HG02642 (cell line): ENCODE data around the gene KLK11.

Source experiments
- ATAC-seq: cut with Tn5 transposase; IDR thresholded peaks from one replicate; pipeline ENCODE4 v1.9.1; 2021; ENCODE audit warnings: mild to moderate bottlenecking; ENCODE audit not compliant: unreplicated experiment, poor library complexity

Gene KLK11, protein sequence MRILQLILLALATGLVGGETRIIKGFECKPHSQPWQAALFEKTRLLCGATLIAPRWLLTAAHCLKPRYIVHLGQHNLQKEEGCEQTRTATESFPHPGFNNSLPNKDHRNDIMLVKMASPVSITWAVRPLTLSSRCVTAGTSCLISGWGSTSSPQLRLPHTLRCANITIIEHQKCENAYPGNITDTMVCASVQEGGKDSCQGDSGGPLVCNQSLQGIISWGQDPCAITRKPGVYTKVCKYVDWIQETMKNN

DNA sequence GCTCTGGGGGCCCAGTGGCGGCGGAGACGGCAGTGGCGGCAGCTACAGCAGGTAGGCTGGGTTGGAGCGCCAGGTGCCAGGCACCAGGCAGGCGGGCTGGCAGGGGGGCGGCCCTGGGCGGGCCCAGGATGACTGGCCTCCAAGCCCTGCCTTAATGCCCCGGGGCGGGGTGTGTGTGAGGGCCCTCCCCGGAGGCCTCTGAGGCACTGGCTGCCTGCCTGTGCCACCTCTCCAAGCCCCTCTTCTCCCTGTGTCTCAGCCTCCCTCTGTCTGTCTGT lies at the start of gene KLK11:
Gene KLK11, minus strand, starts transcription at position 63 of the 278 bp plus-strand sequence. CDS start 985 bp downstream, outside the sequence.
- no peak for ATAC-seq

DNA sequence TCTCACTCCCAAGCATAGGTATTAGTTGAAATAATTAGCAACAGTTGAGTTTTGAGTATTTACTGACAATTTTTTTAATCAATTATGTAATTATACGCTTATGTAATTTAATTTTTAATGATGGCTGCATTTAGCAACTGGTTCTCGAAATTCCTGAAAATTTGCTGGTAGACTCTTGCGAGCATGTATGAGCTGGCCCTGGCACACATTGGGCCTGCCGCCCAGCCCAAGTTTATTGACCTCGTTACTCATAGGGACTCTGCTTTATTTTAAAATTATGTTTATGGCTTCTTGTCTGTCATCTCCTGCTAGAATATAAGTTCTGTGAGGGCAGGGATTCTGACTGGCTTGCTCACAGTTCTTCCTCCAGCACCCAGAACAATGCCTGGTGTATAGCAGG lies 49.6 kb upstream of the KLK11 start:
- ATAC-seq: no peak

DNA sequence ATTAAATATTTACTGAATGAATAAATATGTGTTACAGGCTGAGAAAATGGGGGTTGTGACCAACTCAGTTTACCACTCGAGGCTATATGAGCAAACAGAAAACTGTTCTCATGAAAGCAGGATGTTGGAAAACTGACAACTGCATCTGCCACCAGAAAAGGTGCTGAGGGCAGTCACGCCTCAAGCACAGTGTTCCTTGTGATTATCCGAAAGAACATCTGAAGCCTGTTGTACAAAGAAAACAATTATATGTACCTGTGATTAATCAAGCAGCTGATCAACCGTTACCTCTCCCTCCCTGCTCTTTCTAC lies 44.6 kb upstream of the KLK11 start:
- no peak for ATAC-seq

DNA sequence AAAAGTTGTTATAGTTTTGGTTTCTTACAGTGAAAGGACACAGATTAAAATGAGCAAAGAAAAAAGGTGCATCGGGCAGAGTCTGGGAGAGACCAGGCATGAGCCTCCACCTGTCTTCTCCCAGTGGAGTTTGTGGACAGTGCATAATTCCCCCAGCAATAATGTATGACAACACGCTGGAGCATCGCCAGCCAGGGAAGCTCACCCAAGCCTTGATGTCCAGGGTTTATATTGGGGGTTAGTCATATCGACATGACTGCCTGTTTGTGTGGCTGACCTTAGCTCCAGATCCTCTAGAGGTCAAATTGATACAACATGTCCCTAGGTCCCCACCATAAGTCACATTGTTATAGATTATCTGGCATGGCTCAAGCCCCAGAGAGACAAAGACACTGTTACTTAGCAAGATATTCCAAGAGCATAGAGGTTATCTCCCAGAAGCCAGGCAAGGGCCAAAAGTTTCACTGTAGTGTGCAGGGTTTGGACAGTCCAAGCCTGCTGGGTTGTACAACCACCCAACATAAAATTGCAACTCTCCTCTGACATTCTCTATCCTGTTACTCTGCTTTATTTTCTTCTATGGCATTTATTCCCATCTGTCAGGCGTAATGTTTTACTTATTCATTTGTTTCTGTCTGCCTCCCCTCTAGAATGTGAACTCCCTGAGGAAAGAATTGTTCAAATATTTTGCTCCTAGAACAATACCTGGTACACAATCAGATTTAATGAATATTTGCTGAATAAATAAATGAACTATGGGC lies 44.1 kb upstream of the KLK11 start:
- ATAC-seq: no peak

DNA sequence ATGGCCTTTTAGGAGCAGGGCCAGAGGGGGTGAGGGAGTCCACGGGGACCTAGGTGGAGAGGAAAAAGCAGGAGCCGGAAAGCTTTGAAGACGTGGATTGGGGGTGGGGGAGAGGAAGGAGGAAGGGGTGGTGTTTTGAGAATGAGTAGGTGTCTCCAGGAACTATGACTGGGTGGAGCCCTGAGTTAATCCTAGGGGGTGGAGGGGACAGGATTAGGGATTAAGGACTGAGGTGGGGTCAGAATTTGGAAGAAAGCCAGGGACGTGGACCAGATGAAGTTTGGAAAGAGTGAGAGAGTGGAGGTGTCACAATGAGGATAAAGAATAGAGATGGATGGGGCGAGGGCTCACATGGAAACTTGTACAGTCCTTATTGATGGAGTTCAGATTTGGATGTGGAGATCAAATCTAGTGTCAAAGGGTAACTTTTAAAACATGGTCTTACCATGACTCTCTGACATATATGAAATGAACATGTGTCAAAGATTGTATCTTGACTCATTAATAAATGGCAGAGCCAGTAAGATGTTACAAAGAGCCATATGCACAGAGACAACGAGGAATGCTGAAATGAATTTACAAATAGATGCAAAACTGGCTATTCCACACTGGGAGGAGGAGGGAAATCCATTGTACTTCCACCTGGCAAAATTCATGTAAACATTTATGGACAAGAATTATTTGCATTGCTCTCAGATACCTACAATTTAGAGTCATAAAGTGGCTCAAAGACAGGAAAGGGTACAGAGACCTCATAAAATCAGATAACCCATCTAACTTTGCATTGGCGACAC lies 40.2 kb upstream of the KLK11 start:
- ATAC-seq: no peak

DNA sequence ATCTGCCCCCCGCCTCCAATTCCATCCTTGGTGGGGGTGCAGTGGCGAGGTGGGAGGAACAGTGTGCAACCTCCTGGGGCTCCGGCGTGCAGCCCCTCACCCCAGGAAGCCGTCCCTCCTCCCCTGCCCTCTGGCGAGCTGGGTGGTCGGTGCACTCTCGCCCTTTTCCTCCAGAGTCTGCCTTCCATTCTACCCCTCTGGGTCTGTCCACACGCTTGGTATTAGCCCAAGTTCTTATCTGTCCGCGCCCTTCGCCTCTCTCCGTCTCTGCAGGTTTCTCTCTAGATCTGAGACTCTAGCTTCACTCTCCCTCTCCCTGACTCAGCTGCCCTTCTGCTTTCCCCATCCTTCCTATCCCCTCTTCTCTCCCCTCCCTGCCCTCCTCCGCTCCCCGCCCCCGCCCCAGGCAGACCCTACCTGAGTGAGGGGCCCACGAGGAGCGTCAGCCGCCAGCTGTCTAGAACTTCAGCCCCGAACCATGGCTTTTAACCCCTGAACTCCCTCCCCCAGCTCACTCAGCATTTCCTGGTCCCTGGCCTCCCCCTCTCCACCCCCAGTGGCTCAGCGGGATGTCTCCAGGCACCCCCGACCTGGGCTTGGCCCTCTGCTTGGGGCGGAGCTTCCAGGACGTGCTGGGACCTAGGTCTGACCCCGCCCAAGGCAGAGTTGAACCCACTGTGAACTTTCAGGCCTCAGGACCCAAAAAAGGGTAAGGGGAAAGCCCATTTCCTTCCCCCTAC lies 39.0 kb upstream of the KLK11 start:
- no peak for ATAC-seq

DNA sequence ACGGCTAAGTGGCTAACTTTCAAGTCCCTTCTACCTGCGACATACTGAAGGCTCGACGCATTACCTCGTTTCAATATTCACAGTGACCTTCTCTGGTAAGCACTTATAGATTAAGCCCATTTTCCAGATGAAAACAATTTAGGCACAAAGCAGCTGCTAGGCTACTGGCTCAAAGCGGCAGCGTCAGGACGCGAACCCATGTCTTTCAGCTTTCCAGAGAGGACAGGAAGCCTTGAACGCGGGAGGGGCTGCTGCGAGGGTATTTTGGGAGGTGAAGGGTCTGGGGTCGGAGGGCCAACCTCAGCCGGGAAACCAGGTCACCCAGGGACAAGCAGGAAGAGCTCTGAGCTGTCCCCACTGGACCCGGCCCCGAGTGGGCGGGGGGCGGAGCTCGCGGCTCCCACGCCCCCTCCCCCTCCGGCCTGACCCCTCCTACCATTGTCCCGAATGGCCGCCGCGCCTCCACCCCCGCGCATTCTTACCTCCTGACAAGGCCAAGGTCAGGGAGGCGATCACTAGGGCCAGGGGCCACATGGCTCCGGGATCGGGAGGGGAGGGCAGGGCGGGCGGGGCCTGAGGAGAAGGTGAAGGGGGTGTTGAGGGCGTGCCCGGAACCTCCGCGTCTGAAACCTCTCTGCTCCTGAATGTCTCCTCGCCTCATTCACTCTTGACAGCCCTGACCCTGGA lies 38.3 kb upstream of the KLK11 start, which contains the start of gene KLK13:
Gene KLK13, minus strand, starts transcription at position 559 of the 687 bp plus-strand sequence. Its CDS starts 25 bp downstream, at position 534.
- ATAC-seq: no peak

DNA sequence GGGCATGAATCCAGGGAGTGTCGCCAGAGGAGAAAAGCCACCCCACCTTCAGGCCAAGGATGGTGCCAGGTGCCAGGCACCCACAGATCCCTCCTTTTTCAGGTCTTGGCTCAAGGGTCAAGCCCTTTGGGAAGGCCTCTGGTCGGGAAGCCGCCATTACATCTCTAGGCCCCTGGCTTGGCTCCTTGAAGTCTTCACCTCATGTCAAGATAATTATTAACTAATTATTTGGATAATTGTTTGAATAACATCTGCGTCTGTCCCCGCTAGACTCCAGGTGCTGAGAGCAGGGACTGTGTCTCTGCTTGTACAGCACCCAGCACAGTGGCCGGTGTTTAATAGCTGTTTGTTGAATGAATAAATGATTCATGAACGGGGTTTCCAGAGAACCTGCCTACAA lies 37.2 kb upstream of the KLK11 start:
- no peak for ATAC-seq

DNA sequence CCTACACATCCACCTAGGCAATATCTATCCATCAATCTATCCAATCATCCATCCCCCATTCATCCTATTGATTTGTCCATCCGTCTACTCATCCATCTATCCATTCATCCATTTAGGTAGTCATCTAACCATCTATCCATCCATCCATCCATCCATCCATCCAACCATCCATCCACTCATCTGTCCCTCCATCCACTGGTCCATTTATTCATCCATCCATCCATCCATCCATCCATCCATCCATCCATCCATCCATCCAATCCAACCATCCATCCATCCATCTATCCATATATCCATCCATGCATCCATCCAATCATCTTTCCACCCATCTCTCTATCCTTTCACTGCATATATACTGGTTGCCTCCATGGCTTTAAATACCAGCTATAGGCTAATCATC lies 34.6 kb upstream of the KLK11 start:
- ATAC-seq: no peak

DNA sequence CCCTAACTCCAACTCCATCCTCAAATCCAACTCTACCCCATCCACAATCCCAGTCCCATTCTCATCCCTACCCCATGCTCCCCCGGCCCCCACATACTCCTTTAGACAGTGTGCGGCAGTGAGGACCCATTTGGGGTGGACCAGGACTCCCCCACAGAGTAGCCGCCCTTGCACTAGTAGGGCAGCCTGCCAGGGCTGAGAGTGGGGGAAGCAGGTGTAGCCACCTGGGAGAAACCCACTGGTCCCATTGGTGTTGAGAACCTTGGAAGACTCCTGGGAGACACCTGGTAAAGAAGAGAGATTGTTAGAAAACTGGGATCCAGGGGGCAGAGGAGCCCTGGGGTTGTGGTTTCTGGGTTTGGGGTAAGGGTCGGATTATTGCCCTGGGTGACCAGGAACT lies 33.9 kb upstream of the KLK11 start:
- ATAC-seq: no peak

DNA sequence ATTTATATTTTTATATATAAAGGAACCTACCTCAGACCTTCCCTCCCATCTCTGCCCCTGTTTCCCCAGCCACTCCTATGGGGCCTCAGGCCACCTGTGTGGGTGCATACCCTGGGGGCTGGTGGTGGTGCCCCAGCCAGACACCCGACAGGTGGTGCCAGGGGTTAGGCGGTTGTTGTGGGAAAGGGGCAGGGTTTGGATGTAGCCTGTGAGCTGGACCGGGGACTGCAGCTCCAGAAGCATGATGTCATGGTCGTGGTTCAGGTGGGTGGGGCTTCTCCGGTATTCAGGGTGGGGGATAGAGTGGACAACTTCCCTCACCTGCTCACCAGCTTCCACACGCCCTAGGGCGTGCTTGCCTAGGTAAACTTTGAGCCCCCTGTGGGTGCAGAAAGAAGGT lies 33.3 kb upstream of the KLK11 start:
- ATAC-seq: no peak

DNA sequence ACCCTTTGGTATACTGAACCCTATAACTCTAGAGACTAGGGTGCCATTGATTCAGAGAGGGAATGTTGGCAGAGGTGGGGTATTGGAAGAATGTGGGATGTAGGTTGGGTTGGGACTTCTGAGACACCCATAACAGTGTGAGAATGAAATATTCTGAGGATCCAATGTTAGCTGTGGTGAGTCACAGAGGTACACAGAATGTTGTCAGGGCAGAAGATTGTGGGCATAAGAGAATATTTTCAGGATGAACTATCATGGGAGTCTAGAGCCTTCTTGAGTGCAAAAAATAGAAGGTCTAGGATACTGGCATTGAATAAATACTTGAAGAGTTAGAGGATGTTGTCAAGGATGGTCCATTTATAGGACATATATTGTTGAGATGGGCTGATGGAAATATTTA lies 29.4 kb upstream of the KLK11 start:
- no peak for ATAC-seq

DNA sequence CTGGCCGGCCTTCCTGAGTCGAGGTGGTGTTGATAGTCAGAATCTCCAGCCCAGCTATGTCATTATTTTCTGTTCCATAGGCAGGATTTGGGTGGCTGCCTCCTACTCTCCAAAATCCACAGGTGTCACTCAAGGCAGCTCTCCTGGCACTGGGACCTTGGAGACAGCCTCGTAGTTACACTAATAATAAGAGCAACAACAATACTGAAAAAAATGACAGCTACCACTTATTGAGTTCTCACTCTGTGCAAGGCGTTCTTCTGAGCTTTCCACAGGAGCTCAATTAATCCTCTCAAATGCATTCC lies 20.6 kb upstream of the KLK11 start:
- ATAC-seq: no peak

DNA sequence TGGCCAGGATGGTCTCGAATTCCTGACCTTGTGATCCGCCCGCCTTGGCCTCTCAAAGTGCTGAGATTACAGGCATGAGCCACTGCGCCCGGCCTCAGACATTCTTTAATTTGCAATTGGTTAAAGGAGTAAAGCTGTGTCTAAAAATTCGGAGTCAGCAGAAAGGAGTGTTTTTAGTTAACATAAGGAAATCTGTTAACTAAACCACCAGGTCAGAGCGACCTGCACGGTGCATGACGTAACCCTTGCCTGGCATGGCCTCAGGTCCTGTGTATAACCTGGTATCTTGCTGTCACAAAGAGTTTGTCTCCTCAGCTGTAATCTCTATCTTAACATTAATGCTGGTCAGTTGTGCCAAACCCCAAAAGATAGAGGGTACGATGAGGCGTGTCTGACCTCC lies 17.9 kb upstream of the KLK11 start:
- no peak for ATAC-seq

DNA sequence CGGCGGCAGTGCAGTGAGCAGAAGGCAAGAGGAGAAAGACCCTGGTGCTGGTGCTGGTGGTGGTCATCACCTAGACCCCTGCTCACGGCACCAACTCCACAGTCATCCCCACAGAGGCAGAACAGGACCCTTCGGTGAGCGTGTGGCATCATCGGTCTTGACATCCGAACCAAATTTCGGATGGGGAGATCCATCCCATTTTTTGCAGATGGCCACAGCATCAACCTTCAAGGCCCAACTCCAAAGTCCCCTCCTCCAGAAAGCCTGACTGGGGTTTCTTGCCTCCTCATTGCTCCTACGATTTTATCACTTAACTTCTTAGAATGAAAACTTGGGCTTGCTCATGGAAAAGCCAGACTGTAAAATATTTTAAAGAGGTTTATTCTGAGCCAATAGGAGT lies 17.1 kb upstream of the KLK11 start:
- no peak for ATAC-seq

DNA sequence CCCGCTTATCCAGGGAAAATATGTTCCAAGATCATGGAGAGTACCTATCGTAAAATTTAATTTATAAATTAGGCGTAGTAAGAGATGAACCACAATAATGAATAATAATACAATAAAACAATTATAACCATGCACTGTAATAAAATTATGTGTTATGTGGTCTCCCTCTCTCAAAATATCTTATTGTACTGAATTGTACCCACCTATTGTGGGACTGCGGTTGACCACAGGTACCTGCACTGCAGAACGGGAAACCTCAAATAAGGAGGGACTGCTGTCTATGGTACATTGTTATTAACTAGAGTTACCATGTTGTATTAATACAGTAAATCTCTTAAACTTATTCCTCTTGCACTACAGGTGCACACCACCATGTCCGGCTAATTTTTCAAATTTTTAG lies 13.7 kb upstream of the KLK11 start:
- ATAC-seq: no peak

DNA sequence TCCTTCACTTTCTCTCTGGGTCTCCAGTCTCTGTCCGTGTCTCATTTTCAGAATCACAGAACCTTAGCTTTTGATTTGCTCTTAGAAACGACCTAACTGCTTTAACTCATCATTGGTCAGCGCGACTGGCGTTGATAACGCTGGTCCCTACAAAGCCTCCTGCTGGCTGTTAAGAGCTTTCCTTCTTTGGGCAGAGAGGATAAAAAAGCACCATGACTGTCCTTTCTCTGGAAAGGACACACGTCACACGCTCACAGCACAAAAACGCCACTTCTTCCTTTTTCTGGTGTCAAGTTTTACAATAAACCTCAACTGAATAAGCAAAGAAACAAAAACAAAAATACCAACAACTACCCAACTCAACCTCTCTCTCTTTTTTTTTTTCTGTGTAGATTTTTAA lies 10.1 kb upstream of the KLK11 start:
- ATAC-seq: no peak

DNA sequence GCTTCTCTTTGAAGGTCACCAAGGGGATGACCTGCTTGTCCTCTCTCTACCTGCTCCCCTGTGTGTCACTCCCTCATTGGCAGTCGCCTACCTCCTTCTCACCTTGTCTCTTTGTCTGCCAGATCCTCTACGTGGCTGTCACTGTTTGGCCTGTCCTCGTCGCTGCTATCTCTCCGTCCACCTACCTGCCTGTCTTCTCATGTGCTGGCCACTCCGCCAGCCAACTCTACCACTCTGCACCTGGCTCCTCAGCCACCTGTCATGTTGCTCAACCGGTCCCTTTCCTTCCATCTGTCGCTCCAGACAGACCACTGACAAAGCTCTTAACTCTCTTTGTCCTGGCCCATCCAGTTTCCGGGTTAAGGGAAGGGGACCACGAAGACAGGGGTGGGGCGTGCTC lies 8.3 kb upstream of the KLK11 start, which contains the start of gene KLK12:
Gene KLK12, minus strand, starts transcription at position 299 of the 400 bp plus-strand sequence. CDS start 381 bp downstream, outside the sequence.
- no peak for ATAC-seq

DNA sequence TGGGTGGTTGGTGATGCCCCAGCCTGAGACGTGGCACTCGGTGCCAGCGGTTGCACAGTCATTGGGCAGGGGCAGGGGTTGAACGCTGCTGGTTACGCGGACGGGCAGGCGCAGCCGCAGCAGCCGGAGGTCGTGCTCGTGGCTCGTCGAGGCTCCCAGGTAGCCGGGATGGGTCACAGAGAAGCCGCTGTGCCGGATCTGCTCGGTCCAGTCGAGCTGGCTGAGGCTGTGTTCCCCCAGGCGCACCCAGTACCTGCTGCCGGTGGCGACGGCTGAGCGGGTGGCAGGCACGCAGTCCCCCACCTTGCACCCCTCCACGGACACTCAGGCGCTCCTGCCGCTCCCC lies 5.4 kb upstream of the KLK11 start:
- ATAC-seq: no peak

DNA sequence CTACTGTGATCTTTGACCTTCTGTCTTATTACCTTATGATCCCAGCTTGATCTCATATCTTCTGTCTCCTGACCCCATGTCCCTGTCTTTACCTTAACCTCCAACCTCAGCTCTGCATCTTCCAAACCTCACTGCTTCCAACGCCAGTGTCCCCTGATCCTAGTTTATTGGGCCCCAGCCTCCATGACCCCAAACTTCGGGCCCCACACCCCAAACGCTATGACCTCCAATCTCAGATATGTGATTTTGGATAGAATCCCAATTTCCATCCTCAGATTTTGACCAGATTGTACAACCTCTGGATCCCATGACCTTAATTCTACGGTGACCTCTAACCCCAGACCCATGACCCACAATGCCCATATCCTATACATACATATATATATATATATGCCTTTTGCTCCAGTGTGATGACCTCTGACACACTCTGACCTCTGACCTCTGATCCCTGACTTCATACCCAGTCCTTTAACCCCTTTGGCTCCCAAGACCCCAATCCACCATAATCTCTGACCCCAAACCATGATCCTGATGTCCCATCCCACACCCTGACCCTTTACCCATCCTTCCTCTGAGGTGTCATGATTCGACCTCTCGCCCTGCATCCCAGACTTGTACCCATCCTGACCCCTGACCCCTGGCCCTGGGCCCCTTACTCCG lies 4.9 kb upstream of the KLK11 start:
- no peak for ATAC-seq
